GM12872 (cell line): Measurements from ENCODE around the gene ATL2.

Source experiments
- TF ChIP-seq, protein P1 (sequence below): IDR thresholded peaks from 3 replicates; pipeline ENCODE4 v1.5.1; 2011; ENCODE audit warnings: low read depth, mild to moderate bottlenecking, low read length, moderate library complexity; ENCODE audit not compliant: insufficient read depth

The ATL2 gene

DNA sequence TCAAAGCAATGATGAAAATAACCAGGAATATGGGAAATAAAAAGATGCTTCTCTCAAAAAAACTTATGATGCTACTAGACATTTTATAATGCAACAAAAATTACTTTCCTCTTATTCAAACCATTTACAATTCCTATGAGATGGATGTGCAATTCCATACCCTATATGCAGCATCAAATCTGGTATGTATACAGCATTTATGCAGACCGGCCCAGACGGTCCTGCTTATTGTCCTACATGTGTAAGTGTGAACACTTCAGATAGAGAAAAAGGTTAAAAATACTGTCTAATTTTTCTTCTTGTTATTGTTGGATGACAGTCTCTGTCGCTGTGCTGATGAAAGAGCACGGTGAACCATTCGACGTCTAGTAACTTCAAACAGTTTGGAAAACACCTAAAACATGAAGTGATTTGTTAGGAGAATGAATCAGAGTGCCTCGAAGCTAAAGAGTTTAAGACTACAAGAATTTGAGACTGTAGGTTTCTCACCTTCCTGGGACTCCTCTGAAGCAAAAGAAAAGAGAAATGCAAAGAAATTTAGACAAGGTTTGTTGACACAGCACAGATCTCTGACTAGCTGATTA lies 80.8 kb downstream of the ATL2 start:
- TF ChIP-seq, protein P1, sequence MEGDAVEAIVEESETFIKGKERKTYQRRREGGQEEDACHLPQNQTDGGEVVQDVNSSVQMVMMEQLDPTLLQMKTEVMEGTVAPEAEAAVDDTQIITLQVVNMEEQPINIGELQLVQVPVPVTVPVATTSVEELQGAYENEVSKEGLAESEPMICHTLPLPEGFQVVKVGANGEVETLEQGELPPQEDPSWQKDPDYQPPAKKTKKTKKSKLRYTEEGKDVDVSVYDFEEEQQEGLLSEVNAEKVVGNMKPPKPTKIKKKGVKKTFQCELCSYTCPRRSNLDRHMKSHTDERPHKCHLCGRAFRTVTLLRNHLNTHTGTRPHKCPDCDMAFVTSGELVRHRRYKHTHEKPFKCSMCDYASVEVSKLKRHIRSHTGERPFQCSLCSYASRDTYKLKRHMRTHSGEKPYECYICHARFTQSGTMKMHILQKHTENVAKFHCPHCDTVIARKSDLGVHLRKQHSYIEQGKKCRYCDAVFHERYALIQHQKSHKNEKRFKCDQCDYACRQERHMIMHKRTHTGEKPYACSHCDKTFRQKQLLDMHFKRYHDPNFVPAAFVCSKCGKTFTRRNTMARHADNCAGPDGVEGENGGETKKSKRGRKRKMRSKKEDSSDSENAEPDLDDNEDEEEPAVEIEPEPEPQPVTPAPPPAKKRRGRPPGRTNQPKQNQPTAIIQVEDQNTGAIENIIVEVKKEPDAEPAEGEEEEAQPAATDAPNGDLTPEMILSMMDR: no peak

DNA sequence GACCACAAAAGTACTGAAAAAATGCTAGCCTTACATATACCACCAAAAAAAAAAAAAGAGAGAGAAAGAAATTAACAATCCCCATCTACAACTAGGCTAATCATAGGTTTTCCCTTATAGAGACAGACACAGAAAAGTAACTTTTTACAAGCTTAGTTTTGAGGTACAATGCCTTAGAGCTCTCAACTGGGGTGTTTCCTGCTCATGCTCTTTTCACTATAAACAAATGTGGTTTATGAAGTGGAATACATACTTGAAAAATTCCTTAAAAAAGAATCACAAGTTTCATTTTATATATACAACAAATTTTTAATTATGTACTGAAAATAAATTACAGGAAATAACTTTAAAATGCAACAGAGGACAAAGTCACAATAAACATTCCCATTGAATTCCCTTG lies 82.5 kb downstream of the ATL2 start:
- TF ChIP-seq, protein P1: no peak

DNA sequence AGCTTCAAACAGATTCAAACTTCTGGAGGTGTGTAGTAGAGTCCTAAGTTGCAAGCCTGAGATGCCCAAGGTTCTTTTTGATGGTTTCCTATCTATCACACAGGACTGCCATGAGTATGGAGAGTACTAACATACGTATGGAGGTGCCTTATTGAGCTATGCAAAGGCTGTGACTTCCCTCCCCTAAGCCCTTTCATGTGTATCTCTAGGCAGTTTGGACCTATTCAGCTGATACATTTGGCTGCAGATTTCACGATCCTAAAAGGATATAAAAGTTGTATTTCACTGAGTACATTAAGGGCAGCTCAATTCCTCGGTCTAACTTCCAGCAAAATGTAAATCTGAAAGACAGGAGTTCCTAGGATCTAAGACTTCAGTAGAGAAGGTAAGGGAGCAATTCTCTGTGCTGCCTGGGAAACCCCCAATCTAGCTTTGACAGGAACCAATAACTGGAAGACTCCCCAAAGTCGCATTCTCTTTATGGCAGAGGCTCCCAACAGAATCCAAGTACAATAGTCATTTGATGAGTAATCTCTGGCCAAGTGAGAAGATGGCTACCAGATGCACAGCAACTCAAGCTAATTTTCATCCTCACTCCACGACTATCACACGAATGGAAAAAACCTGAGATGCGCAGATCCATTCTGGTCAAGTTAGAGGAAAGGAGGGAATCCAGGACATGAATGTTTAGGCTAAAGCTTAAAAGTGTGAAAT lies 83.8 kb downstream of the ATL2 start:
- TF ChIP-seq, protein P1: no peak

DNA sequence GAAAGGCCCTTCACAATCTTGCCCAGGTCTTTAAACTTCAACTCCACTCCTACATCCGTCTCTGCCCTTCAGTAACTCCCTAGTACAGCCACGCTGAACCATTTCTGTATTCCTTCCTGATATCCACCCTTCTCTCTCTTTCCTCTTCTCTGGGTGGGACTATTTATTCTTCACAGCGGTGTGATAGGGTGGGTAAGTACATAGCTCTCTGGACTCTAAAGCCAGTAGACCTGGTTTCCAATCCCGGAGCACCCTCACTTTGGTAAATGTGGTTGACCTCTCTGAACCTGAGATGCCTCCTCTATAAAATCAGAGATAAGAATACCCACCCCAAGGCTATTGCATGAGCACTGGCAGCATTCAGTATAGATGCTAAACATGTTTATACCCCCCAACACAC lies 86.7 kb downstream of the ATL2 start:
- TF ChIP-seq, protein P1: no peak

DNA sequence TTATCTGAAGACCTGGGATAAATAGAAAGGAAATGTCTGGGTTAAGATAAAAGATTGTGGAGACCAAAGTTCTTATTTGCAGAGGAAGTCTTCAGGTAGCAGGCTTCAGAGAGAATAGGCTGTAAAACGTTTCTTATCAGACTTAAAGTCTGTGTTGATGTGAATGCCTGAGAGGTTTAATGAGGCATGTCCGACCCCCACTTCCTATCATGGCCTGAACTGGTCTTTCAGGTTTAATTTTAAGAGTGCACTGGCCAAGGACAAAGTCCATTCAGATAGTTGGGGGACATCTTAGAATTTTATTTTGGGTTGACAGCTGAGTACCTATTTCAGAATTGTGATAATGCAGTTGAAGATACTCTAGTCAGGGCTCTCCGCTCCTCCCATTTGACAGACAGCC lies 92.1 kb downstream of the ATL2 start:
- TF ChIP-seq, protein P1: no peak

DNA sequence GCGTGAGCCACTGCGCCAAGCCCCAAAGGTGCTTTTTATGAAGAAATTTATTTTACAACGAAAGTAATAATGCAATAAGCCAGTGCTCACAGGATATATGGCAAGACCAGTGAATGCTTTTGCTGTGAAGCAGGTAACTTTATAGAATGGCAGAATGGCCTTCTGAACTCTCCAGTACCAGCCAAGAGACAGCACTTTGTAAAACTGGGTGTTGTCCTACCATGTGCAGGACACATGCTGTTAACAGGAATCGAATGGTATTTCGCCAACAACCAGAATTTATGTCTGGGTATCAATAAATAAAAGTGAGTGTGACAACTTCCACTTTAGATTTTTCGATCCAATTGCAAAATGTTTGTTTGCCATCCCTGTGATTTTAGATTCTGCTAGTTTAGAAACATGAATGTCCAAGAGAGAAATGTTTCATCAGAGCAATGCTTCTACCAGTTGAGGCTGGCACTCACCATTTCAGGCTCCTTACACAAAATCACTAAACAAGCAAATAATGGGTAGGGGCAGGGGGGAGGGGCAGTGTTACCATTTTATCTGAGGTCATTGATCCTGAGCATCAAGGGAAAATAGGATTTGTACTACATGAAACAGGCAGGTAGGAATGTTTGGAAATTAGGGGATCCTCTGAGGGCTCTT lies 95.9 kb downstream of the ATL2 start:
- TF ChIP-seq, protein P1: no peak

DNA sequence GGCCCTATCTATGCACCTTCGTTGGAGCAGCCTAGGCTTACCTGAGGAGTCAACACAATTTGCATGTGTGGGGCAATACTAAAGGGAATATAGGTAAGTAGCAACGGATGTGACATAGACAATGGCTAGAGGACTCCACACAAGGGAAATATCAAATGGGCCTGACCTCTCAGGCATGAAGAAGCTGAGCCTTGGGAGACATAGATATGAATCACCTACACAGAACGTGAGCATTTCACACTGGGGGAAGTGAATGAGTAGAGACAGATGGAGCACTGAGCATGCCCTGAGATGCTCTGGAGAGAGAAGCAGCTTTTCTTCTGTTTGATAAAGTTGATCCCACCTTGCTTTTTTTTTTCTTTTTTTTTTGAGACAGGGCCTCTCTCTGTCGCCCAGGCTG lies 97.9 kb downstream of the ATL2 start:
- TF ChIP-seq, protein P1: no peak
